Upper lobe of left lung (tissue), 4 donors: Measurements from ENCODE around the gene NUP210.

ENCODE experiments used
- CTCF ChIP-seq, 6 experiments: fragments of 450-650 bp in 4 of 6; fragments of 200-600 bp in 2 of 6; sonication (generic) in 2 of 6; IDR thresholded peaks; one replicate each; pipeline ENCODE4 v1.5.1; 2016 to 2019; ENCODE audit warnings: antibody characterized with exemption in 6 of 6
- EP300 ChIP-seq, 4 donors: sonication (generic); formaldehyde crosslinking; IDR thresholded peaks; one replicate each; pipeline ENCODE4 v1.5.1; 2017; ENCODE audit warnings: antibody characterized with exemption in 4 of 4, control low read depth in 2 of 4
- POLR2A ChIP-seq, 4 donors: fragments of 450-650 bp; IDR thresholded peaks; one replicate each; pipeline ENCODE4 v1.5.1; 2016 to 2017; ENCODE audit warnings: antibody characterized with exemption in 4 of 4, mild to moderate bottlenecking in 2 of 4
- POLR2AphosphoS5 ChIP-seq, 2 donors: sonication (generic); formaldehyde crosslinking; IDR thresholded peaks; one replicate each; pipeline ENCODE4 v1.5.1; 2017; ENCODE audit warnings: antibody characterized with exemption in 2 of 2

GRCh38 chr3:13338996-13339395 is 81.1 kb downstream of the NUP210 start:
- no peak for TF ChIP-seq CTCF (IDR thresholded peaks at IDR 0.05)
- TF ChIP-seq POLR2A (IDR thresholded peaks at IDR 0.05), result no peak
- no peak for TF ChIP-seq EP300 (IDR thresholded peaks at IDR 0.05)
- no peak for TF ChIP-seq POLR2AphosphoS5 (IDR thresholded peaks at IDR 0.05)
